Retinal pigment epithelial cell (primary cell): ENCODE measurements around the gene DNASE1L1.

Experiments
- DNase-seq: peaks from one replicate; pipeline ENCODE4 v3.0.0-alpha.2; 2010; ENCODE audit warnings: low read depth
- H3K4me3 ChIP-seq: 2 replicates; pipeline ENCODE4 v1.5.1; 2011; ENCODE audit warnings: mild to moderate bottlenecking, low read length, control low read depth, moderate library complexity
- CTCF ChIP-seq: conservative IDR thresholded peaks from 2 replicates; pipeline ENCODE4 v1.5.1; 2011; ENCODE audit warnings: low read depth, low read length, control low read depth, inconsistent platforms

Gene DNASE1L1

DNA sequence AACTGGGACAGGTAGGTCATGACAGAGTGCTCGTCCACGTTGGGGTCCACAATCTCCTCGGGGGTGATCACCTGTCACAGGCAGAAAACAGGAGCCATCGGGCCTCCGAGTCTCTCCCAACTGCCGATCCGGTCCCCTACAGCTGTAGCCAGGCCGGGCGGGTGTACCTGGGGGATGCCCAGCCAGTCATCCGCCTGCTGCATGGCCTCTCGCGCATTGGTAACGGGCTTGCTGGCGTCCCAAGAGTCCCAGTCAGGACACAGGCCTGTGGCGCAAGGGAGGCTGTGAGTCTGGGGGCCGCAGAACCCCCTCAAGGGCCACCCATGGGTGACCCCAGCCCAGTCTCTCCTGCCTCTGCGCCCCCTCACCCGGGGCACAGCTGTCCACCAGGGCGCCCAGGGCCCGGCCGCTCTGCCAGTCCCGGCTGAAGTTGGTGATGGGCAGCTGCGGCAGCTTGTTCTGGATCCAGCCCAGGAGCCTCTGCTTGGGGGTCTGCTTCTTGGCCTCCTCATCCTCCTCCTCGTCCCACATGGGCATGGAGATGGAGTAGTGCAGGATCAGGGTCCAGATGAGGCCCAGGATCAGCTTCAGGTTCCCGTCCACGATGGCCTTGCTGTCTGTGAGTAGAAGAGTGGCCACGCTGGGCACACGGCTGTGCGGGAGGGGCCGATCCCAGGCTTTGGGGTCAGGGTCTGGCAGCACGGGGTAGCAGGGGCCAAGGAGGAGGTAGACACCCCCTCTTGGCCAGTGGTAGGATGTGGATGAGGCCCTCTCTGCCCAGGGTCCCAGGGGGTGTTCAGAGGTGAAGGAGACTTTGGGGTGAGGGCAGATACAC lies 41.4 kb downstream of the DNASE1L1 start:
- peak overlapping the region; percentile 61 for H3K4me3 ChIP-seq
- DNase-seq: no peak
- no peak for TF ChIP-seq CTCF

GRCh38 chrX:154366666-154367055 lies 42.4 kb downstream of the DNASE1L1 start:
- TF ChIP-seq CTCF: no peak
- H3K4me3 ChIP-seq: no peak overlapping the region
- no peak for DNase-seq

GRCh38 chrX:154365997-154366665 lies 42.9 kb downstream of the DNASE1L1 start:
- no peak overlapping the region for H3K4me3 ChIP-seq
- DNase-seq: no peak
- no peak for TF ChIP-seq CTCF

- no peak overlapping the region for H3K4me3 ChIP-seq
- DNase-seq: no peak
- TF ChIP-seq CTCF: no peak
Measured at GRCh38 chrX:154365052-154365600, 43.9 kb downstream of the DNASE1L1 start.

DNA sequence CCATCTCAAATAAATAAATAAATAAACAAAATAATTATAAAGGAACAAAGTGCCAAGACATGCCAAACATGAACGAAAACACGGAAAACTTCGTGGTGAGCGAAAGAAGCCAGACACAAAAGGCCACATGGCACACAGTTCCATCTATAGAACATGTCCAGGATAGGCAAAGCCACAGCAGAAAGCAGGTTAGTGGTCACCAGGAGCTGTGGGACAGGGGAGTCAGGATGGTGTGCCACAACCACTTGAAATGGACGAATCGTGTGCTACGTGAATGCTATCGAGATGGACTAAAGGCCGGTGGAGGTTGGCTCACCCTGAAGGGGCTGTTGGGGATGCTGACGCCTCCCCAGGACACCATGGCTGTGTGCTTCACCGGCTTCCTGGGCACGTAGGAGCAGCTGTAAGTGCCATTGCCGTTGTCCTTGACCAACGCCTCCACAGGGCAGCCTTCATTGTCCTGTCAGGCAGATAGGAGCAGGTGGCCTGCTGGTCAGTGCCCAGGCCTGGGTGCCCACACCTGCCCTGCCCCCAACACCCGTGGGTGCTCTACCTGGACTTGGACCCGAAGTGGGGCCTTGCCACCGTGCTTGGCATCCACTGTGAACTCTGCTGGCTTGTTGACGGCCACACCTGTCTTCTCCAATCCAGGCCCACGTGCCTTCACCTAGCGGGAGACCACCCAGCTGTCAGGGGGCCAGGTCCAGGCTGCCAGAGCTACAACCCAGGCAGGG lies 45.2 kb downstream of the DNASE1L1 start:
- no peak for DNase-seq
- TF ChIP-seq CTCF: no peak
- H3K4me3 ChIP-seq: no peak overlapping the region

- no peak for TF ChIP-seq CTCF
- no peak overlapping the region for H3K4me3 ChIP-seq
- DNase-seq: no peak
Measured at GRCh38 chrX:154362085-154362742, 46.8 kb downstream of the DNASE1L1 start.
